ENCODE results near the gene NOTCH1. TPM values are rescaled to one million over a fixed set of nuclear protein-coding genes. Genes with fewer than 3 reads are reported as not detected.

The NOTCH1 gene
- total RNA-seq, 4 donors from 2014 or later = 48.6 to 90.6 (median 58.8) TPM

DNA sequence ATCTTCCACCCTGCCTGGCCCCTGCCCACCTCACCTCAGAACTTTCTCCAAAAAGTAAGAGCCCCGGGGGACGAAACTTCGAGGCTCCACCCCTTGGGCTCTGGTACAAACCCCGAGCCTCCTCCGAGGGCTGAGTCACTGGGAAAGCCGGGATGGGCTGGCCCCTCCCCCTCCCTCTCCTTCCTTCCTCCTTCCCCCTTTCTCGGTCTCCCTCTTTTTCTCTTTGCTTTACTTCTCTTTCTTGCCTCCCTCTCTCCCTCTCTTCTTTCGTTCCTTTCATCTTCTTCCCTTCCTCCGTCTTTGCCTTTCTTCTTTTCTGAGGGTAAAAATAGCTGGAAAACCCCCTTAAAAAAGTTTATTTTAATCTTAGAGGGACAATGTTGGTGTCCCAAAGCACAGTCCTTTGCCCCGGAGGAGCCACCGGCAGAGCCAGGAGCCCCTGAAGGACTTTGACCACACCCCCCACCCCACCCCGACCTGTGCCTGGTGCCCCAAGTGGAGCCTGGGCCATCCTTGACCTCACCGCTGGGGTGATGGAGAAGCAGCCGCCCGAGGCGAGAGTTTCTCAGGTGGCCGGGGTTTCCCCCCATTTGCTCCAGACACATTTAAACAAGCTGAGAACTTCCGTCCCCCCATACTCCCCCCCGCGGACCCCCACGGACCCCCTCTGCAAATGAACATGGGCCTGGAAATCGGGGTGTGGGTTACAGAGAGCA lies 5.7 kb upstream of the NOTCH1 start:
- TF ChIP-seq, protein P1, sequence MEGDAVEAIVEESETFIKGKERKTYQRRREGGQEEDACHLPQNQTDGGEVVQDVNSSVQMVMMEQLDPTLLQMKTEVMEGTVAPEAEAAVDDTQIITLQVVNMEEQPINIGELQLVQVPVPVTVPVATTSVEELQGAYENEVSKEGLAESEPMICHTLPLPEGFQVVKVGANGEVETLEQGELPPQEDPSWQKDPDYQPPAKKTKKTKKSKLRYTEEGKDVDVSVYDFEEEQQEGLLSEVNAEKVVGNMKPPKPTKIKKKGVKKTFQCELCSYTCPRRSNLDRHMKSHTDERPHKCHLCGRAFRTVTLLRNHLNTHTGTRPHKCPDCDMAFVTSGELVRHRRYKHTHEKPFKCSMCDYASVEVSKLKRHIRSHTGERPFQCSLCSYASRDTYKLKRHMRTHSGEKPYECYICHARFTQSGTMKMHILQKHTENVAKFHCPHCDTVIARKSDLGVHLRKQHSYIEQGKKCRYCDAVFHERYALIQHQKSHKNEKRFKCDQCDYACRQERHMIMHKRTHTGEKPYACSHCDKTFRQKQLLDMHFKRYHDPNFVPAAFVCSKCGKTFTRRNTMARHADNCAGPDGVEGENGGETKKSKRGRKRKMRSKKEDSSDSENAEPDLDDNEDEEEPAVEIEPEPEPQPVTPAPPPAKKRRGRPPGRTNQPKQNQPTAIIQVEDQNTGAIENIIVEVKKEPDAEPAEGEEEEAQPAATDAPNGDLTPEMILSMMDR (IDR thresholded peaks at IDR 0.05) = no peak
- peak; percentile 46 to 72 for TF ChIP-seq POLR2AphosphoS5 (IDR thresholded peaks at IDR 0.05)
- intact Hi-C loops (cut with DNase I) = no loop called here

DNA sequence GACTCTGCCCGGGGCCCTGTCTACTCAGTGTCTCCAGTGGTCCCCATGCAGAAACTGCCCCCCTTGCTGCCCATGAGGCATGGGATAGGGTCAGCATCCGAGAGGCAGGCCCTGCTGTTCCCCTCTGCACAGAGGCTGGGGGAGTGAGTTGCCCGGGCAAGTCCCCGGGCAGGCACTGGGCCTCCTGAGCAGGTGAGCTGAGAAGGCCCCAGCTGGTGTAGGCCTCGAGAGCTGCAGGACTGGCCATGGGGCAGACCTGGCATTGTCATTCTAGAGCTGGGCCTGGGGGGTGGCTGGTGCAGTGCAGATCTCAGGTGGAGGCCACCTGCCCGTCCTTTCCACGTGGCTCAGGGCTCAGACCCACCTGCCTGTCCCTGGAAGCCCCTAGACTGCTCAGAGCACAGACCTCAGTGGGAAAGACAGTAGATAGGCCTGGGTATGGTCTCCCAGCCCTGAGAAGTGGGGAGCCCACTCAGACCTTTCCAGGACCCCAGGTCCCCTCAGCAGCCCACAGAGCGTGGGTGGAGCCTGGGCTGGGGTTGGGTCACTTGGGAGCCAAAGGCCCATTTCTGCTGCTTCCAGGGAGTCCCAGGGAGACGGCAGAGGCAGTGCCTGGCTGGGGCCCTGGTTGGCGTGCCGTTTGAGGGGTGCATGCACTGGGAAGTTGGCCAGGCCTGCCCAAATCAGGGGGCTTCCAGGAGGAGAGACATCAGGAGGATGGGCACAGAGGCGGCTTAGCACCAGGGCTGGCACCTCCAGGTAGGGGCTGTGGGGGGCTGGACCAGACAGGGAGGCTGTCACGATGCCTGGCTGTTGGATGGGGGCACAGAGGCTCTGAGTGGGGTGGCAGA lies 4.8 kb upstream of the NOTCH1 start:
- Histone ChIP-seq H3K27ac (replicated peaks in 1 of 4) (peak overlapping the region; percentile 95 to 99 (median 98)), H3K4me3 (peak overlapping the region; percentile 90 to 98 (median 95)), H3K36me3 (no peaks in the 10 kb centered on the region), H3K4me1 (peaks cover 48 to 95% (median 89%) of the 10 kb centered on the region in 4 donors), H3K9me3 (no peaks in the 10 kb centered on the region), H3K27me3 (no peaks in the 10 kb centered on the region)
- TF ChIP-seq POLR2AphosphoS5 (IDR thresholded peaks at IDR 0.05) (no peak), EP300 (IDR thresholded peaks at IDR 0.05) (no peak), POLR2A (IDR thresholded peaks at IDR 0.05; ENCODE audit: low read depth) (no peak)
- TF ChIP-seq, protein P1 (IDR thresholded peaks at IDR 0.05) = no peak
- intact Hi-C loops (cut with DNase I) = no loop called here
- DNase-seq (ENCODE audit: extremely low spot score) = no peak
- WGBS = 62% methylated on average over 9 of the region's 13 CpGs

More for the DNA sequence above, 5.7 kb upstream of the NOTCH1 start:
- peak overlapping the region; percentile 95 to 99 (median 98) for H3K27ac ChIP-seq (replicated peaks in 1 of 4)
- no peaks in the 10 kb centered on the region for H3K27me3 ChIP-seq
- H3K36me3 ChIP-seq = no peaks in the 10 kb centered on the region
- no peak for DNase-seq (ENCODE audit: extremely low spot score)
- H3K4me1 ChIP-seq = peaks cover 45 to 91% (median 89%) of the 10 kb centered on the region in 4 donors
- H3K4me3 ChIP-seq = peak overlapping the region; percentile 36 to 98 (median 94)
- 11% methylated on average over 17 of the region's 22 CpGs for WGBS
- no peaks in the 10 kb centered on the region for H3K9me3 ChIP-seq

DNA sequence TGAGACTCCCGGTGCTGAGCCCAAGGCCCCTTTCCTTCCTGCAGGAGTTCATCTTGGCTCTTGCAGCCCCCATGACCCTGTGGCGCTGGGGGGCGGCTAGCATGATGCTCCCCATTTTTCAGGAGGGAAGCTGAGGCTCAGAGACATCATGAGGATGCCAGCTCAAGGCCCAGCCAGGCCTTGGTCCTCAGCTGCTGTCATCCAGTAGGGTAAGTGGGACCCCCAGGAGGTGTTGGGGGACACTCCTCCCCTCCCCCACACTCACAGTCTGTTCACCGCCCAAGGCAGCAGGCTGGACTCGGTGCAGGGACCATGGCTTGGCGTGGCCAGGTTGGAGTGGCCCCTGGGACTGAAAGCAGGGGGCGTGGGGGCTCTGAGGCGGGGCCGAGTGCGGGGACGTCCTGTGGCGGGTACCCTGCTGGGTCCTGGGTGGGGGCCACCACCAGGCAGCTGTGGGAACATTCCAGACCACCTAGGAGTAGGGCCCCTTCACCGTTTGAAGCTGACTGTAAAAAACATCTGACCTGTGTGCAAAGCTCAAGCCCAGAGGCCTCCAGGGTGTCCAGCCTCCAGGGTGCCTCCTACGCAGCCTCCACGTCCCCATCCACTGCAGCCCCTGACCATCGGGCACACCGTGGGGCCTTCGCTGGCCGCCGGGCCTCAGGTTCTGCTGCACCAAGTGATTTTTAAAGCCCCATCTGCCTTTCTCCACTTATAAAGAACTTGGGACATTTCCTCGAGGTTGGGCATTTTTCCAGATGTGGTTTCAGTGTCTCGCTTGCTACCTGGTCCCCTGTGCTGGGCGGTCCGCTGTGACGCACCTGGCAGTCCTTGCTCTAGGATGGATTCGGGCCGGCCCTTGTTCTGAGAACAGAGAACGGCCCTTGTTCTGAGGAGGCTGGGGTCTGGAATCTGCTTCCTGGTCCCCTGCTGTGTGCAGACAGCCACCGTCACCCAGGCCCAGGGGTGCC lies 3.4 kb upstream of the NOTCH1 start:
- H3K4me3 ChIP-seq = peak overlapping the region; percentile 90 to 98 (median 95)
- peak overlapping the region; percentile 95 to 99 (median 98) for H3K27ac ChIP-seq (replicated peaks in 1 of 4)
- peaks cover 50 to 87% (median 82%) of the 10 kb centered on the region in 4 donors for H3K4me1 ChIP-seq
- no peaks in the 10 kb centered on the region for H3K36me3 ChIP-seq
- TF ChIP-seq, protein P1 (IDR thresholded peaks at IDR 0.05) = no peak
- no peak for TF ChIP-seq POLR2A (IDR thresholded peaks at IDR 0.05; ENCODE audit: low read depth)
- no peak for TF ChIP-seq EP300 (IDR thresholded peaks at IDR 0.05)
- TF ChIP-seq POLR2AphosphoS5 (IDR thresholded peaks at IDR 0.05) = no peak
- no peak for DNase-seq (ENCODE audit: extremely low spot score)
- no peaks in the 10 kb centered on the region for H3K9me3 ChIP-seq
- 84% methylated on average over 21 of the region's 29 CpGs for WGBS
- H3K27me3 ChIP-seq = no peaks in the 10 kb centered on the region
- intact Hi-C loops (cut with DNase I) = no loop called here

DNA sequence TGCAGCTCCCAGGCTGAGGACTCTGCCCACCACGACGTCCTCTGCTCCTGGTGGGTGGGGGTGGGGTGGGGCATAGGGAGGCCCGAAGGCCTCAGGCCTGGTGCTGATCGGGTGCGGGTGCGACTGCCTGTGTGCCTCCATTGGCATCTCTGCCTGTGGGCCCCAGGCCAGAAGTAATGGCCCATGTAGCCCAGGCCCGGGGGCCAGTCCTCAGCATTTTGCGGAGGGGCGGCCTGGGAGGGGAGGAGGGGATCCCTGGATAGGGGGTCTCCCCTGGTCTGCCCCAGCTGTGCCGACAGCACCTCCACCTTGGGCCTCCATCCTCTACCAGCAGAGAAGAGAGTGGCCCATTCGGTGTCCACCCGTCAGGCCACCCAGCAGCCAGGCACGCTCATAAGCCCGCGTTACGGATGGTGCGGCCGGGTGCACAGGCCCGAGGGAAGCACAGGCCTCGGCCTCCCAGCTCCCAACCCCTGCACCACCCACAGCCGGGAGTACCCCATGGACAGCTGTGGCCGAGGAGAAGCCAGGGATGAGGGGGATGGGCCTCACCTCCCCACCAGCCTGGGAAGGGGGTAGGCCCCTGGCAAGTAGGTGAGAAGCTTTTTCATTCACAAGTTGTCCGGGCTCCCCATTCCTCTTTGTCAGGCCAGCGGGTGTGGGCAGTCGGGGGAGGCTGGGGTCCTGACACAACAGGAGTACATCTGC lies 1.8 kb upstream of the NOTCH1 start:
- H3K27me3 ChIP-seq = no peaks in the 10 kb centered on the region
- WGBS = 71% methylated on average over 12 of the region's 25 CpGs
- DNase-seq (ENCODE audit: extremely low spot score) = no peak
- peaks cover 64 to 87% (median 84%) of the 10 kb centered on the region in 4 donors for H3K4me1 ChIP-seq
- no peaks in the 10 kb centered on the region for H3K9me3 ChIP-seq
- intact Hi-C loops (cut with DNase I) = no loop called here
- H3K27ac ChIP-seq (replicated peaks in 1 of 4) = peak overlapping the region; percentile 95 to 99 (median 98)
- peaks cover 0 to 12% (median 4%) of the 10 kb centered on the region in 4 donors for H3K36me3 ChIP-seq
- TF ChIP-seq POLR2A (IDR thresholded peaks at IDR 0.05; ENCODE audit: low read depth) = no peak
- TF ChIP-seq POLR2AphosphoS5 (IDR thresholded peaks at IDR 0.05) = peak in 1 of 2 donors; percentile 89
- TF ChIP-seq, protein P1 (IDR thresholded peaks at IDR 0.05) = no peak
- TF ChIP-seq EP300 (IDR thresholded peaks at IDR 0.05) = no peak
- peak overlapping the region; percentile 90 to 98 (median 95) for H3K4me3 ChIP-seq
